Stimulated activated CD4-positive, alpha-beta T cell treated with anti-CD3 and anti-CD28 coated beads, Interleukin-1b, Interleukin-23, amount 100 ng/mL, for 48 hours (primary cell): ENCODE results near the gene DNAH7.

Source experiments
- DNase-seq: peaks from one replicate; pipeline ENCODE4 v3.0.0-alpha.2; 2020

DNAH7 gene

DNA sequence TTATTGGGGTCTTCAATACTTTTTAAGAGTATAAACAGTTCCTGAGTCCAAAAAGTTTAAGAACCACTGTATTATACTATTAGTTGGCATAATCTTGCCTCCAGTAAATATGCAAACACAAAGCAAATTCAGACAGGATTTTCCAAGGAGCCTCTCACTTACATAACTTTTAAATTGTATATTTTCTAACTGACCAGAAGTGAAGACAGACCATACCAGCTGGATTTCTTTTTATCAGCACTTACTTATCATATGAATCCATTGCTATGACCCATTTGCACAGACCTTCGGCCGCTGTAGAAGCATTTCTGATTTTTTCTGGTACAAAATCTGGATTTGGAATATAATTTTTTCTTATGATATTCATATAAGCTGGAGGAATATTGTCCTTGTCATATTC lies 211.5 kb downstream of the DNAH7 start:
- DNase-seq, result no peak

DNA sequence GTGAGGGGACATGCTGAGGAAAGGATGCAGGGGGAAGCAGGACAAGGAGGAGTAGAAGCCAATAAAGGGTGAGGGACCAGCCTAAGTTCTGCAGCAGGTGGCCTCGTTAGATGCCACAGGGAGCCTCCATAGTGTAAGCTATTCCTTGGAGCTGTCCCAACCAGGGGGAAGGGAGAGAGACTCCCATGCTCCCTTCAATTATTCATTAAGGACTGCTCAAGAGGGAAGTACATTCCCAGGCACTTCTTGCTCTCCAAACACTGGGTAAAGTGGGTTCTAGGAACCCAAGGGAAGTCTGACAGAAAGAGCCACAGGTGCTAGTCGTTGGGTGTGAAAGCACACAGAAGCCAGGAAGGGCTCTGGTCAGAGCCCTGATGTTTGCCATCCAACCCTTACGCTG lies 217.9 kb downstream of the DNAH7 start:
- DNase-seq, result no peak

DNA sequence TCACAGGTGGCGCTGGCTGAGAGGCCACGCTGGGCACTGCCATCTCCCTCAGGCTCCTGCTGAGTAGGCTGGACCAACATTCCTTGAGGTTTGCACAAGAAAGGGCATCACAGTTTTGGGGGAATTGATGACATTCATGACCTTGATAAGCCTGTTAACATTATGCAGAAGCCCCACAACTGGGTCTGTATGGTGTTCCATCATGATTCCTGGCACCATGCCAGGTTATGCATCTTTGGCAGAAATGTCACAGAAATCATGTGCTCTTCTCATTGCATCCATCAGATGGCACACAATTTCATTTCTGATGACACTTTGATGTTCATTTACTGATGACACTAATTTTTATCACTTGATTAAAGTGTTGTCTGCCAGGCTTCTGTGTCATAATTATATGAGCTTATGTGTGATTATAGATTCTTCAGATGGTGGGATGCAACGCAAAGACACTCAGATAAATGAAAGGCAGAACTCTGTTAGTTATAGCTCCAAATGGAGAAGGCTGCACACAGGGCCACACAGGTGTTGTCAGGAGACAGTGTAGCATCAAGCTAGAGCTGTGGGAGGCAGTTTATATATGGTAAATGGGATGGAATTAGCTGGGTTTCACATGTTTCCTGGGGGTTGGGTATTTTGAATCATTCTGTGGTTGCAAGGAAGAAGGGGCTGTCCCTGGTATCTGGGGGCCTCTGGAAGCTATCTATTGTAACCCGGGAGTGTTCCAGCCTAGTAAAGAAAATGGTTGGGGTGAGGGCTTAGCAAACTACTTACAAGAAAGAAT lies 220.3 kb downstream of the DNAH7 start:
- DNase-seq, result no peak

DNA sequence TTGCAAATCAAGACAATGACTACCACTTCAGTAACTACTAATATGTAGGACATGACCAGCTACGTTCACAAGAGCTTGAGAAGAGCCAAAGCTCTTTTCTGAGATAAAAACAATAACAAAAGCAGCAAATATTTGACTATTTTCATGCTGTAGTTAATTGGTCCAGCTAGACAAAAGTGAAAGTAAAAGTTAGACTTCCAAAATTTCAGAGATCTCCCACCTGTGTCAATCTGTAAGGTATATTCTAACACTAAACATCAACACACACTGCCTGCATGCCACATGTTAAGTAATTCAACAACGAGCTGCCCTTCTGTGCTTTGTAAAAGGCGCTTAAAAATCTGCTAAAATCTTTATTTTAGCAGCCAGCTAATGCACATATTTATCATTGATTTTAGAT lies 225.7 kb downstream of the DNAH7 start:
- DNase-seq, result no peak

DNA sequence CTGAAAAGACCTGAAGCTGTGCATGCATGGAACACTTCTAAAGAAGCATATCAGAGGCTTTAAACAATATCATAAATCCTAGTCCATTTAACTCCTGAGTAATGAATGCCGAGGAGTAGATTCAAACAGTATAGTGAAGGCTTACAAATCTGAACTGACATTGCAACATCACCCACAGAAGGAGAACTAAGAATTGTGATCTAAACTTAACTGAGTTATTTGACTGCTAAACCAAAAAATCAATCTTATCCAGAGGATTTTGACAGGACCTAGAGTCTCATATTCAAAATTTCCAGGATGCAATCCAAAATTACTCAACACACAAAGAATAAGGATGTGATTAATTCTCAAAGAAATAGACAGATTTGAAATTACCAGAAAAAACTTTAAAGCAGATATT lies 230.6 kb downstream of the DNAH7 start:
- DNase-seq, result no peak

DNA sequence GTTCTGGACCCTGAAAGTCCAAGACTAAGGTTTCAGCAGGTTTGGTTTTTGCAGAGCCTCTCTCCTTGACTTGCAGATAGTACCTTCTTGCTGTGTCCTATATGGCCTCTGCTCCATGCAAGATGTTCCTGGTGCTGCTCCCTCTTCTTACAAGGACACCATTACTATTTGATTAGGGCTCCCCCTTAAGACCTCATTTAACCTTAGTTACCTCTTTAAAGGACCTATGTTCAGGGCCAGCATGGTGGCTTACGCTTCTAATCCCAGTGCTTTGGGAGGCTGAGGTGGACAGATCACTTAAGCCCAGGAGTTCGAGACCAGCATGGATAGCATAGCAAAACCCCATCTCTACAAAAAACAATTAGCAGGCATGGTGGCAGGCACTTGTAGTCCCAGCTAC lies 232.6 kb downstream of the DNAH7 start:
- DNase-seq, result no peak

DNA sequence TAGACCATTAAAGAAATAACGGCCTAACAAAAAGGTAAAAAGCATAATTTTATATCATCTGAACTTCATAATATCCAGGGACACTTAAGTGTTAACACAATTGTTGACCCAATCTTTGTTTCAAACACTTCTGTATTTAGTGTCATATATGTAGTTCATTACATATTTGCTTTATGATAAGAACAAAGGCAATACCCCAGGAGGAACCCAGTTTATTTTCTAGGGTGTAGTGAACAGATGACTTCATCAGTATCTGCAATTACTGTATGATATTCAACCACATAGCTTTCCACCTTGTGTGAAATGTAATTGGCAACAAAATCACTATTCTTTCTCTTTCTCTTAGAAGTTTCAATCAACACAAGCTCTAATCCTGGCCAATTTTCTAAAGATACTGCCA lies 233.8 kb downstream of the DNAH7 start:
- no peak for DNase-seq

DNA sequence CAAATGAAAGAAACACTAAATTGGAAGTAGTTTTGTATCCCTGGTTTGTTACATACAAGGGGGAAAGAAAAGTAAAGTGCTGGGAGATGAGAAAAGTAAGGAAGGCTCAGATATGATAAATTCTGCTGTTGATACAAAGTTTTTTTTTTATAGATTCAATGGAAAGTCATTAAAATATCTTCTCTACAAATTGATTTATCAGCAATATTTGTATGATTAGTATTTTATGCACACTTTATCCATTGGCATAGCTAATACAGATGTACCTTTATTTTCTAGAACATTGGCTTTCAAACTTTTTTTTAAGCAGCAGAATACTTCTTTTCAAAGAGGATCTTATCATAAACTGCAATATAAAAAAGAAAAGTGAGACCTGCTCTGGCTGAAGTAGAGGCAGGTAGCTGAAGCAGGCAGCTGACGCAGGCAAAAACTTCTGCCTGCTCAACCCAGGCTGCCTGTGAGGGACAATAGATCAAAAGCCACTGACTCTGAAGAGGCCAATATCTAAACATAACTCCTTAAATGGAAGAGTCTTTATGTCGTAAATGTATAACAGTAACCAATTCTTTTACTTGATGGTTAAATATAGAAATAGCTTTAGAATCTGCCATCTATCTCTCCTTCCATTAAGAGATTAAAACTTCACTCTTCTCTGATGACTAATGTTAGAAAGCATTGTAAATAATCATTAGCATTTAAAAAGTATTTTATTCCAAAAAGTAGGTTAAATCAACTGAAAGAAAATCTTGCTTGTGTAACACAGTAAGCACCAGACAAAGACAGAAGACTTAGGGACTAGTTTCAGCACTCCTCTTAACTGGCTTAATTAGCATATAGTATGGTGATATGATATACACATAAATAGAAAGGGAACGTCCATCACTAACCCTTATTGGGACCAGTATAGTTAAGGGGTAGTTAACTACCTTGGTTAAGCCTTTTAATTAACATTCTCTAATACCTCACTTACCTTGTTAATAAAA lies 237.4 kb downstream of the DNAH7 start:
- no peak for DNase-seq

DNA sequence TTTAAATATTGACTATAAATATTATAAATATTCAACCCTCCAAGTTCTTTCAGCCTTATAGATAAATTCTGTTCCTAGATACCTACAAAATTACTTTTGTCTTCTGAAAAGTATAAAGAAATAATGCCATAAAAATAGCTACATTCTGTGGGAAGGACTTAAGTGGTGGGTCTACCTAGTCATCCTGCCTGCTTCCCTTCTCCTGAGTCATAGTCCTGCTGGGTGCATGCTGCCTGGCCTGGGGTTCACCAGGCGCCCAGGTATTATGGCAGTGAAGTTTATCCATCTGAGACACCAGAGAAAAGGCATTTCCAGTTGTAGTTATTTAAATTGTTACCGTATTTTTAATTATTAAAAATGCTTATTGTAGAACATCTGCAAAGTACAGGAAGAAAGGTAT lies 244.2 kb downstream of the DNAH7 start:
- no peak for DNase-seq

DNA sequence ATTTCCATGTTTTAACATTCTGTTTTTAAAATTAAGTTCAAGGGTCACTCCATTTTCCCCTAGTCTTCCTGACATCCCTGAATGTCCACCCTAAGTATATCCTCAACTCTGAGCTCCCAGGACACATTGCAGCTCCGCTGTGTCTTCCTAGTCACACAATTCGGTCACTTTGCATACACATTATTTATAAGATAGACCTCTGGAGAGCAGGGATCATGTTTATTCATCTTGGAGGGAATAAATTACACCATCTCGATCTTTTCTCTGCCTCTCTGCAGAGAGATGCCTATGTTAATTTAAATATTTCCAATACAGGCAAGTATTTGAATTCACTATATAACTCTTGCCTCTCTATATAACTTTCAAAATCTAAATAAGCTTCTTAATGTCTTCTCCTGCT lies 245.4 kb downstream of the DNAH7 start:
- no peak for DNase-seq

DNA sequence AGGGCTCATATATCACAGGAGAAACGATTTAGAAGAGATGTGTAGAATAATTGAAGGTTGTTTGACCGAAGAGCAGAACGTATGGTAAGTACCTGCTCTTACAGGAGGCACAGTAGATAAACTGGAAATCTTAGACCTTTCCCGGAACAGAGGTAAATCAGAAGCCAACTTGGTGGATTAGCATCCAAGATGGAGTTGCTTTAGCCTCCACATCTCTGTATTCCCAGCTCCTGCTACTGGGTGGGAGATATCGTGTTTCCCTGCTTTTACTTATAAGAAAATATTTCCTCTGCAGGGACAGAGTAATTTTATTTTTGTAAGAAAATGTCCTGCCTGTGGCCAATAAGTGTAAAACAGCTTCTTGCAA lies 247.1 kb downstream of the DNAH7 start:
- DNase-seq, result no peak

DNA sequence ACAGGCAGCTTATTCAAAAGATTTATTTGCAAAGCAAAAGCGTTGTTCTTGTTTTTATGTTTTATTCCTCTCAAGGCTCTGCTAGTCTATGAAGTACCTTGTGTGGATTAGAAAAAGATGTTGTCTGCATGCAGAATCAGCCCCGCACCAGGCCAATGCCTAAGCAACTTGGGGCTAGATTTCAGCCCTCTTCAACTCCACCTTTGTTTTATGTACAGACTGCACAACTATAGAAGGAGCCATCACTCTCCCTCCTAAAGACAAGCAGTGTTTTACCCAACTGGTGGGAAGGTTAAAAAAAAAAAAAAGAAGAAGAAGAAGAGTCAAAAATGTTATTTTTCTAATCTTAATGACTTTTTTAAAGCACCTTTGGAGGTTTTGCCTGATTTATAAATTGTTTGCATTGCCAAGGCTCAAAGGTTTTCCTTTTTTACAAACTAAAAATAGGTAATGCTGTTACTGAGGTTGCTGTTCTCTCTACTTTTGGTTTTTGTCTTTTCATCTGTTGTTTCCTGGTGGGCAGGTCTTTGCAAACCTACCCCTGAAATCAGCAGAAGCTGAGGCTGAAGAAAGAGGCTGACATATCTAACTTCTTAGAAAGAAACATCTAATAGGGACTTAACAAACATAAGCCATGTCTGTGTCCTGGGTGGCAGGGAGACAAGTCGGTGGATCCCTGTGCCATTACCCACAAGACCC lies 247.6 kb downstream of the DNAH7 start:
- no peak for DNase-seq

DNA sequence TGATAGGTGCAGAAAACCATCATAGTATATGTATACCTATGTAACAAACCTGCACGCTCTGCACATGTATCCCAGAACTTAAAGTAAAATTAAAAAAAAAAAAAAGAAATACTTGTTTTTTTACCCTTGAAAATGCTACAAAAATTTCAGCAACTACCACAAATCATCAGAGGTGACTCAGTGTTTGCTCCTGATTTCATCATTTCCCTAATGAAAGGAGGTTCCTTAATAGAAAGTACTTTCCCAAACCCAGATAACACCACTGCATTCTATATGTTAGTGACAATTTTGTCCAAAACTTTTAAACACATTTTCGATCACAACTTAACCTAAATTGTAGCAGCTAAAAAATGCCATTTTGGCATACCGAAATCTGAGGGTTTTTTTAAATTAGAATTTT lies 248.3 kb downstream of the DNAH7 start:
- no peak for DNase-seq

DNA sequence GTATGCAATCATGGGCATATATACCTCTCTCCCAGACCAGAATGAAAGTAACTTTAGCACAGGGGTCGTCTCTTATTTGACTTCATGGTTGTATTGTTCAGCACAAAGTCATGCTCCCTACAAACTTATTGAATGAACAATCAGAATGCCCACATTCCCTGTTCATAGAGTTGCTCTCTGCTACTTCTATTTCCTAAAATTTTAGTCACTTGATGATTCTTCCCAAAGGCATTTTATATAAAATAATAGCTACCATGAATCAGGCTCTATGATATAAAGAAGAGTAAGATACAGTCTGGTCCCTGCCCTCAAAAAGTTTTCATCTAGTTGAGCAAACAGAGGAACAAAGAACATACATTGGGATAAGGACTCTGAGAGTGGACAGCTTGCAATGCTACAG lies 249.4 kb downstream of the DNAH7 start:
- no peak for DNase-seq

DNA sequence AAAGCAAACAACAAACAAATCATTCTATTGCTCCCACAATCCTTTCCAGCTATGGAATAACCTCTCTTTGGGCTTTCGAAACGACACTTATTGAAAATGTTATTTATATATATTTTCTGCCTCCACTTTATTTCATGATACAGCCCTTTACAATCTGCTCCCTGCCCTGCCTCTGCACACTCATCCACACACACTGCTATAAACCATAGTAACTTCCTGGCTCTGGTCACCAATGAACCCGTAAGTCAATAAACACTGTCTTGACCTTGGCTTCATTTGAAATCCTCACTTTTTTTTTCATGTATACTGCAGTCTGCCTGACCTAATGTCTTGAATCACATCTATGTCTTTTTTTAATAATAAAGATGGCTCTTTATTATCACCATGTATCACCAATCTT lies 250.1 kb downstream of the DNAH7 start:
- no peak for DNase-seq

DNA sequence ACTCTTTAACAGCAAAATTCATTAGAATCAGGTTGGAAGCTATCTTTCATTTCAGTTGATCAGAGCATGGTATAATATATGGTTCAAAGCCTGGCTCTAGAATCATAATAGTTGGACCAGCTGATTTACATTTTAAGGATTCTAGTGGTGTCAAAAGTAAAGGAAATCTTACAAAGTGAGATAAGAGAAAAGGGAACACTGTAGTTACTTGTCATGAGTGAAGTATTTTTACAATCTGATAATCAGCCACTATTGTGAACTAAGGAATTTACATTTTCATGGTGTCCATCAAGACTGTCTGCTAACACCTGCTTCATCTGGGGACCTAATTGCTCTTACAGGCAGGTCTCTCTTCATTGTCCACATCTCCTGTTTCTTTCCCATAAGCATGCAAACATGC lies 250.5 kb downstream of the DNAH7 start:
- DNase-seq, result no peak

DNA sequence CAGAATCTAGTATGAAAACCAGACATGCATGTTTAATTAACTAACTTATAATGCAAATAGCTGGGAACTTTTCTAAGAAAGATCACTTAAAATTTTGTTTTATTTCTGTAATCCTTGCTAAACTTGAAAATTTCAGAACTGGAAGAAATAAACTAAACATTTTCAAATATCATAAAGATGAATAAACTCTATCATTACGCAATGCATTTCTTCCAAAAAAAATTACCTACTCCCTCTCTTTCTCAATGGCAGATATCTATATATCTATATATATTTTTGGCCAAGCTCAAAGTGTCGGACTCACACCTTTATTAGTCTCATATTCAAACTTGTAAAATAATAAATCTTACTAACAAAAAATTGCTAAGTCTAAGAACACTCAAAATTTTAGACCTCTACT lies 253.6 kb downstream of the DNAH7 start:
- no peak for DNase-seq

DNA sequence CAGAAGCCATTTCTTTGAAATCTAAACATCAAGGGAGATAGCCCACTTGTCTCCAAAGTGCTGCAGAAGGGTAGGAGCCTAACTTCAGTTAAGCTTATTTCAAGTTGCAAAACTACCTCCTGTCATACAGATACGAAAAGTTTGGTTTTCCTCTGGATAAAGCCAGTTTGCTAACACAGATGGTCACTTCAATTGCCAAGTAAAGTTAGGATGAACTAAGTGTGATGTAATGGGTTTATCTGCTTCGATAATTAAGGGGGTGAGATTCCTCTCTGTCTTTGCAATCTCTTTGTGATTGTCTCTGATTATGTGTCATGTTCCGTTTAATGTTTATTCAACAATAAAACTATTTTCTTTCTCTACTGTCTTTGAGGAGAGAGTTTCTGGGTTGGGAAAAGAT lies 255.2 kb downstream of the DNAH7 start:
- DNase-seq, result no peak

DNA sequence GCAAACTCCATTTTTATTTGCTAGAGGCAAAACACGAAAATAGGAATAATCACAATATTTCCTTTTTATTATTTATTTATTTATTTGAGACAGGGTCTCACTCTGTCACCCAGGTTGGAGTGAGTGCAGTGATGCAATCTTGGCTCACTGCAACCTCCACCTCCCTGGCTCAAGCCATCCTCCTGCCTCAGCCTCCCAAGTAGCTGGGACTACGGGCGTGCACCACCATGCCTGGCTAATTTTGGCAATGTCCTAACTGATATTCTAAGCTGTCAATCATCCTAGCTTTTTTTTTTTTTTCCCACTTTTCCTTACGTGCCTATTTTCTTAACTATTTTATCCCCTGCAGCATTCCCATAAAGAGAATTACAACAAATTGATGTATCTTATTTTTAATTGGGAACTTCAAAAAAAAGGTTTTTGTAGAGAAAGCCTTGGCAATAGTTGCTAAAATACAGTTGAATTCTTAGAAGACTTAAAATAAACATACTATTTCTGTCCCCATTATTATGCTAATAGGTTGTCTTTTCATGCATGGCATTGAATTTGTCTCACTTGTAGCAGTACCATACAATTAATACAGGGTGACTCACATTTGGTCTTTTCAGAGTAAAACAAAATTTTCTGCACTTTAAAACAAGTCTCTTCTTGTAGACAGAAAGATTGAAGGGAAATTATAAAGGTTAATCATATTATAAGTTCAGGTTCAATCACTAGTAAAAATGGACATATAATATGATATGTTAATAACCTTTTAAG lies 258.1 kb downstream of the DNAH7 start:
- no peak for DNase-seq

DNA sequence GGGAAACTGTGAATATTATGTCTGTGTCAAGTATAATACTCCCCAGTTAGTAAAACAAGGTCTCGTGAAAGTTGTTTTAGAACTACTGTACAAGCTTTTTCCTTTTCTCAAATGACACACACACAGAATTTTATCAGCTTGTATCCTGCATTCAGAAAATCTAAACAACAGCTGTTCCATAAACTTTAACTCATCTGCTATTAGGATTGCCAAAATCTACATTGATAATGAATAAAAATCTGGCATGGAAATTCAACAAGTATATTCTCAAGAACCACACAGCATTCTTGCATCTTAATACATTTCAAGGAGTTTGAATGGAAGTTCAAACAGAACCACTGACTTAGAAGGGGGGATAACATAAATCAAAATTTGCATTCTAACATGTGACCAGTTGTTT lies 260.4 kb downstream of the DNAH7 start:
- no peak for DNase-seq

DNA sequence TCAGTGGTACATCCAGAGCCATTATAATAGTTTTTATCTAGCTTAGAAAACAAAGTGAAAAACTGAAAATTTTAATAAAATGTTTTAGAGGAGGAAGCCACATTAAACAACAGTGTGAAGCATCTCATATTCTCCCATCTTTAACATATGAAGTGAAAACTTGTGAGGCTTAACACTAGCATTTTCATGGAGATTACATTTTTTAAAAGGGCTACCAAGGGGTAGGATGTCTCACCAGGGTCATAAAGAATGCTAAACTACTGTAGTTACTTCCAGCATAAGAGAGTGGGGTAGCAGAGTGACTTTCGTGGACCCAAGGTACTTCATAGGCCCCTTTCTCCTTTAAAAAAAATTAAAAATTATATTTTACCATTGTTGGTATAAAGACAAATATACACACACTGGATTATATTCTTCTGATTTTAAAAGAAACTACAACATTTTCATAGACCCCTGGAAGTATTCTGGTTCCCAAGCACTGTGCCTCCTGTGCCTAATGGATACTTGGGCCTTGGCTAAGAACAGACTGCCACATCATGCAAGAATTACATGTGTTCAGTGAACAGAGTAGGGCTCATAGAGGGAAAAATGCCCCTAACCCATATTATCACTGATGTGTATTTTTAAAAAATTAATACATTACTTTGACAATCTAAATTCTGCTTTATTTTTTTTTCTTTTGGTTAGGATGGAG lies 263.2 kb downstream of the DNAH7 start:
- DNase-seq, result no peak

DNA sequence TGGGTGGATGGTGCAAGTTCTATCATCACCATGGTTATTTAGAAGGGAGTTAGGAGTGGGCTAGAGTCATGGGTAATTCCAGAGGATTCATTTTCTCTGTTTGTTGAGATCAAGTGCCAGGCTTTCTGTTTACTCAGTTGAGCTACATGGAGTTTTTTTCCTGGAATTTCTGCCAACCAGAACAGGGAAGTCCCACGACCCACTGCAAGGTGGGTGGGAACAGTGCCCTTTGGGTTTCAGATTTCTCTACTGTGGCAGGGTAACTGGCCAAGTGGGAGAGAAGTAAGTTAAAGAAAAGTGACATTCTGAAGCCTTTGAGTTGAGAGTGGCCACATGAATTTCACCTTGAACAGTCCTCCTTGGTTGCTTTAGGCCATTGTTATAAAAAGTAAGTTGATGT lies 272.8 kb downstream of the DNAH7 start:
- no peak for DNase-seq
